CD14-positive monocyte (primary cell): ENCODE results near the gene HADHA. TPM values are rescaled to one million over a fixed set of nuclear protein-coding genes. Genes with fewer than 3 reads are reported as not detected.
"Not testable (repeated sequence)": the region's sequence is repeated elsewhere in the genome, so short reads cannot be mapped to it uniquely, and the experiment has no call there.

Experiments
- DNase-seq, 3 donors: peaks; one replicate each; pipeline ENCODE4 v3.0.0-alpha.2; 2011 to 2022
- H2AFZ ChIP-seq: 2 replicates; pipeline ENCODE4 v1.6.0; 2012; ENCODE audit warnings: mild to moderate bottlenecking, low read depth, low read length, inconsistent platforms; ENCODE audit not compliant: insufficient read depth, poor library complexity, severe bottlenecking
- H3K27ac ChIP-seq, 2 donors: 1 replicate in 1 of 2; 2 replicates in 1 of 2; pipeline ENCODE4 v1.5.1; 2012 to 2013; ENCODE audit warnings: low read length in 2 of 2, control low read depth in 1 of 2, inconsistent platforms in 1 of 2, low read depth in 1 of 2, mild to moderate bottlenecking in 1 of 2
- H3K27me3 ChIP-seq, 2 donors: one replicate each; pipeline versions ENCODE4 v1.6.0 to v1.6.1; 2011 to 2013; ENCODE audit warnings: low read length in 2 of 2; ENCODE audit not compliant: control insufficient read depth in 2 of 2, insufficient read depth in 2 of 2
- H3K36me3 ChIP-seq, 2 donors: replicated peaks in 1 of 2; 1 replicate in 1 of 2; 2 replicates in 1 of 2; pipeline versions ENCODE4 v1.5.1 to v1.6.1; 2012 to 2013; ENCODE audit warnings: low read length in 2 of 2, control low read depth in 1 of 2, inconsistent platforms in 1 of 2, mild to moderate bottlenecking in 1 of 2; ENCODE audit not compliant: insufficient read depth in 2 of 2, control insufficient read depth in 1 of 2
- H3K4me1 ChIP-seq, 2 donors: 1 replicate in 1 of 2; 2 replicates in 1 of 2; pipeline versions ENCODE4 v1.5.1 to v1.6.1; 2012 to 2013; ENCODE audit warnings: low read length in 2 of 2, control low read depth in 1 of 2, inconsistent platforms in 1 of 2, mild to moderate bottlenecking in 1 of 2, moderate library complexity in 1 of 2; ENCODE audit not compliant: insufficient read depth in 2 of 2, control insufficient read depth in 1 of 2
- H3K4me2 ChIP-seq: replicated peaks from 2 replicates; pipeline ENCODE3; 2012; ENCODE audit warnings: low read length, moderate library complexity, mild to moderate bottlenecking; ENCODE audit not compliant: poor library complexity, severe bottlenecking; ENCODE audit errors: extremely low read depth
- H3K4me3 ChIP-seq, 3 experiments: fragments of 200-600 bp in 1 of 3; sonication (generic) in 1 of 3; replicated peaks in 1 of 3; 1 replicate in 2 of 3; 2 replicates in 1 of 3; pipeline ENCODE4 v1.5.1; 2011 to 2013; ENCODE audit warnings: low read length in 3 of 3, mild to moderate bottlenecking in 3 of 3, control low read depth in 2 of 3, low read depth in 2 of 3, inconsistent platforms in 1 of 3, moderate library complexity in 1 of 3
- H3K79me2 ChIP-seq: 2 replicates; pipeline ENCODE4 v1.6.0; 2012; ENCODE audit warnings: mild to moderate bottlenecking, control low read depth, inconsistent platforms, low read length, moderate library complexity; ENCODE audit not compliant: insufficient read depth
- H3K9ac ChIP-seq: 2 replicates; pipeline ENCODE4 v1.6.0; 2017; ENCODE audit warnings: low read length, mild to moderate bottlenecking; ENCODE audit not compliant: insufficient read depth, poor library complexity, severe bottlenecking
- H3K9me3 ChIP-seq, 2 donors: replicated peaks in 1 of 2; 1 replicate in 1 of 2; 2 replicates in 1 of 2; pipeline versions ENCODE4 v1.5.1 to v1.6.1; 2012 to 2013; ENCODE audit warnings: low read length in 2 of 2, control low read depth in 1 of 2; ENCODE audit not compliant: control insufficient read depth in 1 of 2, insufficient read depth in 1 of 2
- H4K20me1 ChIP-seq: 2 replicates; pipeline ENCODE4 v1.6.0; 2012; ENCODE audit warnings: mild to moderate bottlenecking, low read length, control low read depth, moderate library complexity; ENCODE audit not compliant: insufficient read depth
- H3K27ac Mint-ChIP-seq, 7 donors: one replicate each; pipeline ENCODE4 v1.8.0; 2020; ENCODE audit warnings: mild to moderate bottlenecking in 7 of 7, mixed read lengths in 7 of 7, moderate library complexity in 6 of 7, inconsistent platforms in 2 of 7
- H3K27me3 Mint-ChIP-seq, 3 donors: one replicate each; pipeline ENCODE4 v1.8.0; 2021 to 2022; ENCODE audit warnings: low read depth in 3 of 3, mild to moderate bottlenecking in 3 of 3, mixed read lengths in 3 of 3, moderate library complexity in 3 of 3, inconsistent platforms in 1 of 3
- H3K36me3 Mint-ChIP-seq, 2 donors: one replicate each; pipeline ENCODE4 v1.8.0; 2020; ENCODE audit warnings: mixed read lengths in 2 of 2, inconsistent platforms in 1 of 2, mild to moderate bottlenecking in 1 of 2
- H3K4me1 Mint-ChIP-seq: one replicate; pipeline ENCODE4 v1.8.0; 2020; ENCODE audit warnings: mild to moderate bottlenecking, mixed read lengths
- H3K4me3 Mint-ChIP-seq, 2 donors: one replicate each; pipeline ENCODE4 v1.8.0; 2020; ENCODE audit warnings: mild to moderate bottlenecking in 2 of 2, mixed read lengths in 2 of 2, moderate library complexity in 1 of 2
- H3K9me3 Mint-ChIP-seq, 7 donors: one replicate each; pipeline ENCODE4 v1.8.0; 2020 to 2022; ENCODE audit warnings: mixed read lengths in 7 of 7, mild to moderate bottlenecking in 6 of 7, moderate library complexity in 6 of 7, inconsistent platforms in 2 of 7
- CTCF ChIP-seq: fragments of 200-600 bp; IDR thresholded peaks from one replicate; pipeline ENCODE4 v1.8.0; 2022; ENCODE audit warnings: antibody characterized with exemption, mild to moderate bottlenecking
- WGBS: methylation state at CpG from one replicate; pipeline ENCODE4 v1.1.5; 2013; ENCODE audit warnings: missing lambda C conversion rate; ENCODE audit not compliant: insufficient coverage; 5-methylcytosine and 5-hydroxymethylcytosine counted together
- intact Hi-C, 2 donors: fragments of 100-400 bp; cut with micrococcal nuclease; formaldehyde crosslinking; loops; one replicate each; pipeline versions ENCODE4 v1.15.0 to v1.15.1; 2023
- polyA plus RNA-seq, 3 donors: library from polyadenylated mRNA; depleted of rRNA in 1 of 3; unstranded in 2 of 3; stranded (reverse) in 1 of 3; fragments of 300-500 nt in 2 of 3; fragments of >200 nt in 1 of 3; fragmentation: Illumina TruSeq in 2 of 3; gene quantifications; 1 replicate in 2 of 3; 2 replicates in 1 of 3; pipeline ENCODE4 v1.2.3, GENCODE V29; 2012 to 2021

Gene HADHA
- polyA plus RNA-seq, 3 donors = 60.2 to 187 (median 155) TPM

DNA sequence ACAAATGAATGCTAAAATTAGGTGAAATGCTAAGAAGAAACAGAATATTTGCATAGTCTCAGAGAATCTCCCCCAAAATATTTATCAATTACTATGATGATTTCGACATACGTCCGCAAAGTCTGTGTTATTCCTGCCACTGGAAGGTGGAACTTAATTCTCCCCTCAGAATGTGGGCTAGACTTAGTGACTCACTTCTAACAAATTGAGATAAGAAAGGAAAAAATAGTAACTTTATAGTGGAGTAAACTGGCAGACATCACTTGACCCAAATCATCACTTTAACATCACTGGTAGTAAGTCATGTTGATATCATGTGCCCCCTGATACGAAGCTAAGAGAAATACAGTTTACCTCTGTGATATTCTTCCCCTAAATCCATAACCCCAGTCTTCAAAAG is 23.8 kb upstream of the HADHA start:
- Histone ChIP-seq H4K20me1 (no peaks in the 10 kb centered on the region), H3K4me1 (peaks cover 47 to 49% of the 10 kb centered on the region in 2 donors), H3K27ac (peak overlapping the region; percentile 83 to 85), H3K79me2 (peaks cover 7% of the 10 kb centered on the region), H3K4me2 (peak overlapping the region; percentile 61), H2AFZ (no peak overlapping the region), H3K27me3 (no peaks in the 10 kb centered on the region), H3K9ac (no peak overlapping the region), H3K36me3 (peaks cover 15 to 29% of the 10 kb centered on the region in 2 donors), H3K9me3 (no peaks in the 10 kb centered on the region), H3K4me3 (peak overlapping the region in 1 of 3 experiments; percentile 53)
- H3K36me3 Mint-ChIP-seq = peaks cover 25 to 48% of the 10 kb centered on the region in 2 donors
- H3K27me3 Mint-ChIP-seq = no peaks in the 10 kb centered on the region
- H3K27ac Mint-ChIP-seq = peak overlapping the region; percentile 79 to 94 (median 90)
- intact Hi-C loops = no loop called here
- peak; percentile 7 to 59 (median 22) for DNase-seq
- H3K9me3 Mint-ChIP-seq = no peaks in the 10 kb centered on the region
- WGBS = no CpG with 5 or more reads among the region's 4 CpGs
- H3K4me1 Mint-ChIP-seq = peaks cover 48% of the 10 kb centered on the region
- TF ChIP-seq CTCF = no peak
- H3K4me3 Mint-ChIP-seq = no peak overlapping the region

DNA sequence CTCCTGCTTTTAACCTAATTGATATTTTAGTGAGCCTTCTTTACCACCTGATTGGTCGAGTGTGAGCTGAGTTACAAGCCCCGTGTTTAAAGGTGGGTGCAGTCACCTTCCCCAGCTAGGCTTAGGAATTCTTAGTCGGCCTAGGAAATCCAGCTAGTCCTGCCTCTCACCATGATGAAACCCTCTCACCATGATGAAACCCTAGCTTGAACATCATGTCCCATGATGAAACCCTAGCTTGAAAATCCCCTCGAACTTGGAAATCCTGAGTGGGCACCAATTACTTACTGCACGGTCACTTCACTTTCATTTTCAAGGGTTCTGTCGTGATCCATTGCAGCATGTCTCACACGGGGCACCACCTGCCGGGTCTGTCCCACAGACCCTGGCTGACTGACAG is 14.4 kb upstream of the HADHA start:
- H3K4me3 Mint-ChIP-seq, H3K27me3 ChIP-seq, DNase-seq, H3K4me1 Mint-ChIP-seq, H3K4me3 ChIP-seq, H3K9ac ChIP-seq, H2AFZ ChIP-seq, H3K4me2 ChIP-seq, intact Hi-C loops, H3K9me3 ChIP-seq, H3K9me3 Mint-ChIP-seq, H3K27me3 Mint-ChIP-seq, H3K27ac ChIP-seq: not testable (repeated sequence)
- H3K36me3 ChIP-seq = peaks cover 56 to 86% of the 10 kb centered on the region in 2 donors
- peaks cover 31% of the 10 kb centered on the region for H4K20me1 ChIP-seq
- H3K4me1 ChIP-seq = peaks cover 6 to 14% of the 10 kb centered on the region in 2 donors
- peaks cover 38% of the 10 kb centered on the region for H3K79me2 ChIP-seq
- 100% methylated on average over 6 of the region's 8 CpGs for WGBS
- Mint-ChIP-seq H3K36me3 (peaks cover 55 to 71% of the 10 kb centered on the region in 2 donors), H3K27ac (peak overlapping the region in 3 of 7 donors; percentile 10 to 56 (median 26))
